Measurements from ENCODE around the gene PJVK.

GRCh38 chr2:178476477-178476876 is 25.3 kb downstream of the PJVK start:
- TF ChIP-seq CTCF (IDR thresholded peaks at IDR 0.05): no peak
- no peak for TF ChIP-seq ZFX (IDR thresholded peaks at IDR 0.05; ENCODE audit: borderline replicate concordance)

Measured in 22Rv1 (cell line).